Measurements from ENCODE around the gene IKBKG.
"Not testable (repeated sequence)": the region's sequence is repeated elsewhere in the genome, so short reads cannot be mapped to it uniquely, and the experiment has no call there.

IKBKG gene

GRCh38 chrX:154547245-154548027 lies at the start of gene IKBKG:
IKBKG (plus strand) TSS chrX:154547620; CDS start chrX:154552003, 4,383 bp downstream.
- ATAC-seq (peak; percentile 84), DNase-seq (peak; percentile 89)

- ATAC-seq, DNase-seq: not testable (repeated sequence)
Measured at GRCh38 chrX:154501423-154501822, 46.0 kb upstream of the IKBKG start.

GRCh38 chrX:154502098-154502497 lies 45.3 kb upstream of the IKBKG start:
- ATAC-seq, result no peak
- DNase-seq, result no peak

GRCh38 chrX:154502989-154503388 lies 44.4 kb upstream of the IKBKG start:
- ATAC-seq (no peak), DNase-seq (no peak)

GRCh38 chrX:154505734-154506133 lies 41.7 kb upstream of the IKBKG start:
- no peak for DNase-seq

GRCh38 chrX:154506483-154507332 lies 40.7 kb upstream of the IKBKG start:
- DNase-seq, result no peak
- no peak for ATAC-seq

More at GRCh38 chrX:154505734-154506133, 41.7 kb upstream of the IKBKG start:
- ATAC-seq, result no peak

GRCh38 chrX:154507673-154508383 lies 39.6 kb upstream of the IKBKG start:
- DNase-seq (no peak), ATAC-seq (no peak)

GRCh38 chrX:154508384-154508745 lies 39.1 kb upstream of the IKBKG start:
- DNase-seq, result no peak
- no peak for ATAC-seq

GRCh38 chrX:154509455-154509854 lies 38.0 kb upstream of the IKBKG start:
- DNase-seq (no peak), ATAC-seq (no peak)

GRCh38 chrX:154511761-154512160 lies 35.7 kb upstream of the IKBKG start:
- ATAC-seq, result no peak
- no peak for DNase-seq

GRCh38 chrX:154512879-154513553 lies 34.4 kb upstream of the IKBKG start:
- DNase-seq (no peak), ATAC-seq (no peak)

- DNase-seq (no peak), ATAC-seq (no peak)
Measured at GRCh38 chrX:154513716-154514115, 33.7 kb upstream of the IKBKG start.

- ATAC-seq (no peak), DNase-seq (no peak)
Measured at GRCh38 chrX:154515090-154515965, 32.1 kb upstream of the IKBKG start.

- ATAC-seq (peak; percentile 95), DNase-seq (peak; percentile 93)
Measured at GRCh38 chrX:154515966-154516655, 31.3 kb upstream of the IKBKG start, which contains the start of gene FAM3A. FAM3A (minus strand) TSS chrX:154516232; CDS start chrX:154515772, 460 bp downstream.

- ATAC-seq, result no peak
- no peak for DNase-seq
Measured at GRCh38 chrX:154516656-154517100, 30.7 kb upstream of the IKBKG start.

- ATAC-seq (no peak), DNase-seq (no peak)
Measured at GRCh38 chrX:154517101-154517781, 30.2 kb upstream of the IKBKG start.

GRCh38 chrX:154519389-154519788 lies 28.0 kb upstream of the IKBKG start:
- DNase-seq, result no peak
- no peak for ATAC-seq

- DNase-seq, result no peak
- ATAC-seq, result no peak
Measured at GRCh38 chrX:154525606-154526490, 21.6 kb upstream of the IKBKG start.

Measured in stimulated activated naive CD8-positive, alpha-beta T cell treated with anti-CD3 and anti-CD28 coated beads, Interleukin-15, Interleukin-2, amounts not matched to agents 100 U/mL and 50 U/mL, for 24 hours (primary cell).